ENCODE measurements around the gene CDH4. TPM values are rescaled to one million over a fixed set of nuclear protein-coding genes. Genes with fewer than 3 reads are reported as not detected.

CDH4 gene
- total RNA-seq, 1 donor from 2014 or later: 0.99 TPM

DNA sequence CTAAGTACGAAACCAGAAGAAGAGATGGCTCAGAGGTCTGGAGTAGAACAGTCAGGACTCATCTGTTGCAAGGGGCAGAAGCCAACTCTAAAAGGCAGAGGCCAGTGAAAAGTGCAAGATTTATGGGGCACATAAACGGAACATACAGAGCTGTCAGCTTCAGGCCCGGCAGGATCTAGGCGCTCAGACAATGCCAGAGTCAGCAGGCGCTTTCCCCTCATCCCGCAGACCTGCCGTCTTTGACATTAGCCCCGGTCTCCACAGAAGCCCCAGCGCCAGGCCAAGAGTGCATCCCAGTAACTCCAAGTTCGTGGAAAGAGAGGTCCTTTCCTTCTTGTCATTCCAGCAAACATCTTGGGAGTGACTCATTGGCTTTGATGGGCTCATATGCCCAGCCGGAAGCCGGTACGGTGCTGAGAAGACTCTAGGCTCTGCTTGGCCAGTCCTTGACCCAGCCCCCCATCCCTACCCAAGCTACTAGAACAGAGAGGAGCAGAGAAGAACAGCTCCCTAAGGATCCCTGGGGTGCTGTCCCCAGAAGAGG, 552.8 kb downstream of the CDH4 start:
- no peaks in the 10 kb centered on the region for H3K9me3 Mint-ChIP-seq (ENCODE audit: low read depth)
- TF ChIP-seq, protein P1, sequence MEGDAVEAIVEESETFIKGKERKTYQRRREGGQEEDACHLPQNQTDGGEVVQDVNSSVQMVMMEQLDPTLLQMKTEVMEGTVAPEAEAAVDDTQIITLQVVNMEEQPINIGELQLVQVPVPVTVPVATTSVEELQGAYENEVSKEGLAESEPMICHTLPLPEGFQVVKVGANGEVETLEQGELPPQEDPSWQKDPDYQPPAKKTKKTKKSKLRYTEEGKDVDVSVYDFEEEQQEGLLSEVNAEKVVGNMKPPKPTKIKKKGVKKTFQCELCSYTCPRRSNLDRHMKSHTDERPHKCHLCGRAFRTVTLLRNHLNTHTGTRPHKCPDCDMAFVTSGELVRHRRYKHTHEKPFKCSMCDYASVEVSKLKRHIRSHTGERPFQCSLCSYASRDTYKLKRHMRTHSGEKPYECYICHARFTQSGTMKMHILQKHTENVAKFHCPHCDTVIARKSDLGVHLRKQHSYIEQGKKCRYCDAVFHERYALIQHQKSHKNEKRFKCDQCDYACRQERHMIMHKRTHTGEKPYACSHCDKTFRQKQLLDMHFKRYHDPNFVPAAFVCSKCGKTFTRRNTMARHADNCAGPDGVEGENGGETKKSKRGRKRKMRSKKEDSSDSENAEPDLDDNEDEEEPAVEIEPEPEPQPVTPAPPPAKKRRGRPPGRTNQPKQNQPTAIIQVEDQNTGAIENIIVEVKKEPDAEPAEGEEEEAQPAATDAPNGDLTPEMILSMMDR (IDR thresholded peaks at IDR 0.05): no peak
- H3K4me1 Mint-ChIP-seq (ENCODE audit: low read depth): peaks cover 3% of the 10 kb centered on the region
- H3K27me3 Mint-ChIP-seq (ENCODE audit: low read depth): peaks cover 44% of the 10 kb centered on the region
- H3K36me3 Mint-ChIP-seq (ENCODE audit: low read depth): no peaks in the 10 kb centered on the region
- no peak overlapping the region for H3K4me3 Mint-ChIP-seq (ENCODE audit: unreplicated experiment)
- DNase-seq (ENCODE audit: low spot score): peak; percentile 72
- no peak overlapping the region for H3K27ac Mint-ChIP-seq (ENCODE audit: unreplicated experiment)

DNA sequence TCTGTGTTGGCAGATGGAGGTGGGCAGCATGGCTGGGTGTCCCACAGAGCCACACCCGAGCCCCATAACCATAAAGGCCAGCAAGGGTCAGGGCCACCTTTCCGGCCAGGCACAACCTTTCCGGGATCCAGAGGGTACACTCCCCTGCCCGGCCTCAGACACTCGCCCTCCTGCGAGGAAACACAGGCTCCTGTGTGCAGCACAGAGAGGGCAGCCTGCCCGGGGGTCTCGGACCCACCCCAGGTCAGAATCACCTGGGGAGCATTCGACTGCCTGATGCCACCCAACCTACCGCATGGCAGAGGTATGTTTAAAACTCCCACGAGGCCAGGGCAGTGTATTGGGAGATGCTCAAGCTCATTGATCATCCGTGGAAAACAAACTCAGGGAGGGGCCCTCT, 553.3 kb downstream of the CDH4 start:
- peak; percentile 90 for DNase-seq (ENCODE audit: low spot score)
- TF ChIP-seq, protein P1 (IDR thresholded peaks at IDR 0.05): no peak
- Mint-ChIP-seq H3K27me3 (ENCODE audit: low read depth) (peaks cover 44% of the 10 kb centered on the region), H3K36me3 (ENCODE audit: low read depth) (no peaks in the 10 kb centered on the region), H3K4me1 (ENCODE audit: low read depth) (peaks cover 3% of the 10 kb centered on the region), H3K27ac (ENCODE audit: unreplicated experiment) (no peak overlapping the region), H3K4me3 (ENCODE audit: unreplicated experiment) (no peak overlapping the region), H3K9me3 (ENCODE audit: low read depth) (no peaks in the 10 kb centered on the region)

DNA sequence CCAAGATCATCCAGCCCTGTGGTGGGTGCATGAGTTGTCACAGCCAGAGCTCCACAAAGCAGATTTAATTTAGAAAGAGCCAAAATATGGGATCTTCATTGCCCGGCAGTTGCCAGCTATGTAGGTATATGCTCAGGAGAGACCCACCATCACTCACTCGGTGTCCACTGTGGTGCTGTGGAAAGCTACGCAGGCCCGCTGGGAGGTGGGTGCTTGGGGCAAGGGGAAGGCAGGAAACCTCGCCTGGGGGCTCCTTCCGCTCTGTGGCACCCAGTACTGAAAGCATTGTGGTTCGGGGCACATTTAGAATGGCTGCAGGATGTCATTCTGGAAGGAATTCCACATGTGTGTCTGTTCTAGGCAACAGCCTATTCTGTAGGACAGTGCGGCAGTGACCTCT, 553.7 kb downstream of the CDH4 start:
- no peak overlapping the region for H3K27ac Mint-ChIP-seq (ENCODE audit: unreplicated experiment)
- no peaks in the 10 kb centered on the region for H3K36me3 Mint-ChIP-seq (ENCODE audit: low read depth)
- TF ChIP-seq, protein P1 (IDR thresholded peaks at IDR 0.05): no peak
- peaks cover 48% of the 10 kb centered on the region for H3K27me3 Mint-ChIP-seq (ENCODE audit: low read depth)
- peaks cover 3% of the 10 kb centered on the region for H3K4me1 Mint-ChIP-seq (ENCODE audit: low read depth)
- H3K4me3 Mint-ChIP-seq (ENCODE audit: unreplicated experiment): no peak overlapping the region
- H3K9me3 Mint-ChIP-seq (ENCODE audit: low read depth): no peaks in the 10 kb centered on the region
- DNase-seq (ENCODE audit: low spot score): peak; percentile 80

DNA sequence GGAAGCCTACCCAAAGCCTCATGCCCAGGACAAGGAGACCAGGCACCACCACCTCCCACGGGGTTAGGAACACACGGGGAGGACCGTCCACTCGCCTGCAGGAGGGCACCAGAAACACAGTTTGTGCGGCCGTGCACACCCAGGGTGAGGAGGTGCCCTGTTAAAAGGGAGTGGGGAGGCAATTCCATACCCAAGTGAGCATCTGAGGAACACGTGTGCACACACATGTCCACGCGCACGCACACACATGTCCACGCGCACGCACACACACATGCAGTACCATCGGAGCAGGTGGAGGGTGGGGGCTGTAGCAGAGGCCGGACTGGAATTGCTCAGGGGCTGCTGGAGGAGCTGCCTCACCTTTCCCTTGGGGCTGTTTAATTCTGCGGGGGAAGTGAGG, 554.3 kb downstream of the CDH4 start:
- TF ChIP-seq, protein P1 (IDR thresholded peaks at IDR 0.05): no peak
- DNase-seq (ENCODE audit: low spot score): peak; percentile 60
- H3K36me3 Mint-ChIP-seq (ENCODE audit: low read depth): no peaks in the 10 kb centered on the region
- H3K9me3 Mint-ChIP-seq (ENCODE audit: low read depth): no peaks in the 10 kb centered on the region
- H3K27ac Mint-ChIP-seq (ENCODE audit: unreplicated experiment): no peak overlapping the region
- H3K4me3 Mint-ChIP-seq (ENCODE audit: unreplicated experiment): no peak overlapping the region
- H3K27me3 Mint-ChIP-seq (ENCODE audit: low read depth): peaks cover 49% of the 10 kb centered on the region
- H3K4me1 Mint-ChIP-seq (ENCODE audit: low read depth): peaks cover 3% of the 10 kb centered on the region

DNA sequence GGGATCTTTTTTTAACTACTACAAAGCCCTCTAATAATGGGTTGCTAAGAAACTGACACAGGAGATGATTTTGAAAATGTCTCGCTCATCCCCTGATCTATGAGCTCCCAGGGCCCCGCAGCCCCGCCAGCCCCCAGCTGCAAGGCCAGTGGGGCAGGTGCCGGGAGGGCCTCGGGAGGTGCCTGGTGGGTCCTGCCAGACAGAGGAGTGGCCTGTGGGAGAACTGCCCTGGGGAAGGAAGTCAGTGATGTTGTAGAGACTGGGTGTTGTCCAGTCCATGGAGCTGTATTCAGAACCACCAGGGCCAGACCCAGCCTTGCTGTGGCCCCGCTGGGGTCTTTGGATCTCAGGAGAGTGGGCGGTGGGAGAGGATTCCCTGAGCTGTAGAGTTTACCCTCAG, 554.9 kb downstream of the CDH4 start:
- Mint-ChIP-seq H3K4me3 (ENCODE audit: unreplicated experiment) (no peak overlapping the region), H3K4me1 (ENCODE audit: low read depth) (peaks cover 3% of the 10 kb centered on the region), H3K36me3 (ENCODE audit: low read depth) (no peaks in the 10 kb centered on the region), H3K27ac (ENCODE audit: unreplicated experiment) (no peak overlapping the region), H3K9me3 (ENCODE audit: low read depth) (no peaks in the 10 kb centered on the region), H3K27me3 (ENCODE audit: low read depth) (peaks cover 49% of the 10 kb centered on the region)
- TF ChIP-seq, protein P1 (IDR thresholded peaks at IDR 0.05): no peak
- peak; percentile 72 for DNase-seq (ENCODE audit: low spot score)
